Mesothelial cell of epicardium (in vitro differentiated cells): ENCODE results near the gene TWNK. TPM values are rescaled to one million over a fixed set of nuclear protein-coding genes. Genes with fewer than 3 reads are reported as not detected.

Experiments
- DNase-seq, 2 experiments: peaks; one replicate each; pipeline ENCODE4 v3.0.0; 2021; ENCODE audit warnings: low spot score in 2 of 2; ENCODE audit not compliant: unreplicated experiment in 2 of 2
- H3K27ac Mint-ChIP-seq: 2 replicates; pipeline ENCODE4 v1.8.0; 2021; ENCODE audit warnings: mixed read lengths
- H3K27me3 Mint-ChIP-seq: 2 replicates; pipeline ENCODE4 v1.8.0; 2021; ENCODE audit warnings: low read depth, mixed read lengths
- H3K36me3 Mint-ChIP-seq: 2 replicates; pipeline ENCODE4 v1.8.0; 2021; ENCODE audit warnings: mixed read lengths
- H3K4me1 Mint-ChIP-seq: 2 replicates; pipeline ENCODE4 v1.8.0; 2021; ENCODE audit warnings: mixed read lengths
- H3K4me3 Mint-ChIP-seq: 2 replicates; pipeline ENCODE4 v1.8.0; 2021; ENCODE audit warnings: mild to moderate bottlenecking, moderate library complexity, mixed read lengths
- H3K9me3 Mint-ChIP-seq: 2 replicates; pipeline ENCODE4 v1.8.0; 2021; ENCODE audit warnings: mixed read lengths
- CTCF ChIP-seq: fragments of 200-600 bp; sonication (generic); IDR thresholded peaks from one replicate; pipeline ENCODE4 v1.5.0; 2021; ENCODE audit warnings: antibody characterized with exemption; ENCODE audit not compliant: unreplicated experiment
- total RNA-seq: library from RNA; stranded (reverse); gene quantifications from 3 replicates; pipeline ENCODE4 v1.2.1, GENCODE V29; 2021

The TWNK gene
- total RNA-seq, 1 donor from 2014 or later: 13.9 TPM

- Mint-ChIP-seq H3K4me3 (no peak overlapping the region), H3K9me3 (no peaks in the 10 kb centered on the region), H3K27ac (no peak overlapping the region), H3K27me3 (no peaks in the 10 kb centered on the region), H3K4me1 (peaks cover 5% of the 10 kb centered on the region), H3K36me3 (peaks cover 17% of the 10 kb centered on the region)
- TF ChIP-seq CTCF: no peak
- DNase-seq: no peak
Measured at GRCh38 chr10:100980311-100980710, 7.0 kb upstream of the TWNK start.

- no peak overlapping the region for H3K4me3 Mint-ChIP-seq
- DNase-seq: peak in 1 of 2 experiments; percentile 25
- no peak overlapping the region for H3K27ac Mint-ChIP-seq
- peaks cover 5% of the 10 kb centered on the region for H3K4me1 Mint-ChIP-seq
- TF ChIP-seq CTCF: no peak
- peaks cover 17% of the 10 kb centered on the region for H3K36me3 Mint-ChIP-seq
- no peaks in the 10 kb centered on the region for H3K9me3 Mint-ChIP-seq
- H3K27me3 Mint-ChIP-seq: no peaks in the 10 kb centered on the region
Measured at GRCh38 chr10:100980711-100981110, 6.6 kb upstream of the TWNK start.

GRCh38 chr10:100981178-100981772 lies 6.1 kb upstream of the TWNK start:
- Mint-ChIP-seq H3K4me1 (peaks cover 10% of the 10 kb centered on the region), H3K27ac (no peak overlapping the region), H3K27me3 (no peaks in the 10 kb centered on the region), H3K4me3 (no peak overlapping the region), H3K9me3 (no peaks in the 10 kb centered on the region), H3K36me3 (peaks cover 17% of the 10 kb centered on the region)
- TF ChIP-seq CTCF: no peak
- no peak for DNase-seq

GRCh38 chr10:100982916-100983830 lies 4.2 kb upstream of the TWNK start:
- H3K9me3 Mint-ChIP-seq: no peaks in the 10 kb centered on the region
- no peak overlapping the region for H3K27ac Mint-ChIP-seq
- peaks cover 17% of the 10 kb centered on the region for H3K36me3 Mint-ChIP-seq
- H3K4me1 Mint-ChIP-seq: peaks cover 22% of the 10 kb centered on the region
- no peaks in the 10 kb centered on the region for H3K27me3 Mint-ChIP-seq
- DNase-seq: no peak
- H3K4me3 Mint-ChIP-seq: no peak overlapping the region
- no peak for TF ChIP-seq CTCF

GRCh38 chr10:100983868-100984671 lies 3.3 kb upstream of the TWNK start:
- DNase-seq: no peak
- Mint-ChIP-seq H3K27me3 (no peaks in the 10 kb centered on the region), H3K27ac (no peak overlapping the region), H3K36me3 (peaks cover 16% of the 10 kb centered on the region), H3K9me3 (no peaks in the 10 kb centered on the region), H3K4me3 (no peak overlapping the region), H3K4me1 (peaks cover 24% of the 10 kb centered on the region)
- TF ChIP-seq CTCF: no peak
